ENCODE measurements around the gene SLC17A7. TPM values are rescaled to one million over a fixed set of nuclear protein-coding genes. Genes with fewer than 3 reads are reported as not detected.
A peak's percentile ranks its signal among the peaks of the same experiment; 100 is the strongest.

Gene SLC17A7
- total and polyA plus RNA-seq, 2 of the 4 experiments (the other 2 are of a cell fraction) = 0.03 TPM; not detected in 1

- Histone ChIP-seq H2BK20ac (ENCODE audit: low read depth, low read length) (no peak overlapping the region), H3K56ac (ENCODE audit: extremely low read depth, insufficient read depth, low read length) (no peak overlapping the region), H4K5ac (ENCODE audit: low read depth, low read length) (no peak overlapping the region), H3K14ac (replicated peaks; ENCODE audit: low read depth, low read length) (no peak overlapping the region), H2AK5ac (ENCODE audit: low read depth, low read length) (no peak overlapping the region), H2AK9ac (replicated peaks; ENCODE audit: low read depth, low read length, poor library complexity) (no peak overlapping the region), H3K4me2 (ENCODE audit: low read depth, low read length) (no peak overlapping the region), H2AFZ (replicated peaks; ENCODE audit: low read length, poor library complexity) (peak overlapping the region; percentile 35), H3K9me3 (ENCODE audit: control insufficient read depth, insufficient read depth, low read length) (no peaks in the 10 kb centered on the region), H2BK15ac (ENCODE audit: low read depth, low read length) (no peak overlapping the region), H3K36me3 (ENCODE audit: control insufficient read depth, insufficient read depth, low read length) (no peaks in the 10 kb centered on the region), H2BK120ac (ENCODE audit: low read depth, low read length) (no peak overlapping the region), H3K27me3 (ENCODE audit: control insufficient read depth, insufficient read depth, low read length) (peaks cover 42% of the 10 kb centered on the region), H3K4me1 (ENCODE audit: control insufficient read depth, insufficient read depth, low read length) (peaks cover under 1% of the 10 kb centered on the region; the same call in 1 of the 2 replicates), H4K91ac (ENCODE audit: insufficient read depth, low read depth, low read length) (no peak overlapping the region), H3K23ac (ENCODE audit: low read depth, low read length) (no peak overlapping the region), H3K9me1 (ENCODE audit: insufficient read depth, low read length) (no peaks in the 10 kb centered on the region), H3K4ac (ENCODE audit: low read depth, low read length) (no peak overlapping the region), H4K20me1 (ENCODE audit: insufficient read depth, low read length) (no peaks in the 10 kb centered on the region), H3K9ac (ENCODE audit: low read depth, low read length) (no peak overlapping the region), H3K18ac (ENCODE audit: low read depth, low read length) (no peak overlapping the region), H2BK5ac (ENCODE audit: low read depth, low read length, poor library complexity, severe bottlenecking) (no peak overlapping the region), H4K8ac (ENCODE audit: low read depth in 2 of 2, low read length in 2 of 2) (no peak overlapping the region), H3K79me1 (ENCODE audit: low read depth in 1 of 2, low read length in 2 of 2) (no peaks in the 10 kb centered on the region), H3K4me3 (ENCODE audit: insufficient read depth, low read depth, low read length) (no peak overlapping the region), H3K27ac (ENCODE audit: insufficient read depth, low read length) (no peak overlapping the region)
- ChIA-PET CTCF (interaction anchor here (1.2 kb wide), 1 partner anchor 17 kb away, joined by 3 read pairs; no protein-coding TSS in a partner anchor), POLR2A (ENCODE audit: unreplicated experiment) (no interaction called here)
- ATAC-seq (ENCODE audit: low read depth) (no peak), DNase-seq (no peak)
- intact Hi-C loops (cut with micrococcal nuclease) = no loop called here
- dilution Hi-C loops (cut with HindIII; ENCODE audit: low sequenced_read_pairs, unreplicated experiment) = no loop called here
- no TSS peak for BruUV-seq (replicated peaks)
- 73% methylated on average over 2 of the region's 8 CpGs; no CpG with 5 or more reads in 1 of the 2 experiments for WGBS, 2 experiments (ENCODE audit: extremely low coverage in 2 of 2, insufficient read length in 1 of 2)
- TF ChIP-seq RCOR1 (IDR thresholded peaks at IDR 0.05; ENCODE audit: insufficient replicate concordance, low read length) (no peak), MXI1 (IDR thresholded peaks at IDR 0.05; ENCODE audit: borderline replicate concordance, low read depth, low read length) (no peak), CHD1 (IDR thresholded peaks at IDR 0.05; ENCODE audit: low read depth, low read length) (no peak)
- in situ Hi-C loops (cut with MboI; ENCODE audit: low sequenced_read_pairs) = no loop called here
Measured at GRCh38 chr19:49408816-49409440, 32.4 kb downstream of the SLC17A7 start.

Data from IMR-90 (cell line).